ENCODE data around the gene LCT.

Gene LCT

GRCh38 chr2:135773917-135774316 is 63.1 kb downstream of the LCT start:
- Histone ChIP-seq H3K27ac (ENCODE audit: low read depth, low read length) (no peak overlapping the region), H3F3A (ENCODE audit: insufficient read depth) (peaks cover 3% of the 10 kb centered on the region; the same call in 1 of the 2 replicates)
- TF ChIP-seq EZH2phosphoT487 (conservative IDR thresholded peaks at IDR 0.05; ENCODE audit: low read length) (no peak), CTCF (IDR thresholded peaks at IDR 0.05; ENCODE audit: insufficient read depth, low read length, poor library complexity, severe bottlenecking) (no peak)

GRCh38 chr2:135773319-135773718 is 63.7 kb downstream of the LCT start:
- Histone ChIP-seq H3K27me3 (ENCODE audit: low read length) (no peaks in the 10 kb centered on the region), H3K9ac (ENCODE audit: low read length) (no peak overlapping the region), H3K9me2 (replicated peaks; ENCODE audit: insufficient read depth, low read length) (no peaks in the 10 kb centered on the region), H2AFZ (ENCODE audit: low read depth, low read length, severe bottlenecking) (no peak overlapping the region), H3K4me3 (ENCODE audit: insufficient read depth, low read length, poor library complexity, severe bottlenecking) (no peak overlapping the region), H4K20me1 (ENCODE audit: low read depth, low read length) (no peaks in the 10 kb centered on the region), H3K27ac (ENCODE audit: low read depth, low read length) (no peak overlapping the region), H3K36me3 (ENCODE audit: low read length) (peaks cover 50% of the 10 kb centered on the region), H3K4me2 (ENCODE audit: low read depth, low read length, poor library complexity, severe bottlenecking) (no peak overlapping the region), H3F3A (ENCODE audit: insufficient read depth) (peaks cover 3% of the 10 kb centered on the region; the same call in 1 of the 2 replicates), H3K9me3 (ENCODE audit: insufficient read depth, low read length) (no peaks in the 10 kb centered on the region), H3K79me2 (ENCODE audit: insufficient read depth, low read length) (no peaks in the 10 kb centered on the region)
- TF ChIP-seq EZH2phosphoT487 (conservative IDR thresholded peaks at IDR 0.05; ENCODE audit: low read length) (no peak), CTCF (IDR thresholded peaks at IDR 0.05; ENCODE audit: insufficient read depth, low read length, poor library complexity, severe bottlenecking) (no peak)

More at GRCh38 chr2:135773917-135774316, 63.1 kb downstream of the LCT start:
- no peaks in the 10 kb centered on the region for H3K79me2 ChIP-seq (ENCODE audit: insufficient read depth, low read length)
- no peaks in the 10 kb centered on the region for H3K9me2 ChIP-seq (replicated peaks; ENCODE audit: insufficient read depth, low read length)
- H3K27me3 ChIP-seq (ENCODE audit: low read length), result no peaks in the 10 kb centered on the region
- H3K36me3 ChIP-seq (ENCODE audit: low read length), result peaks cover 55% of the 10 kb centered on the region
- no peak overlapping the region for H3K9ac ChIP-seq (ENCODE audit: low read length)
- no peaks in the 10 kb centered on the region for H4K20me1 ChIP-seq (ENCODE audit: low read depth, low read length)
- no peaks in the 10 kb centered on the region for H3K9me3 ChIP-seq (ENCODE audit: insufficient read depth, low read length)
- no peak overlapping the region for H2AFZ ChIP-seq (ENCODE audit: low read depth, low read length, severe bottlenecking)
- no peak overlapping the region for H3K4me3 ChIP-seq (ENCODE audit: insufficient read depth, low read length, poor library complexity, severe bottlenecking)
- no peak overlapping the region for H3K4me2 ChIP-seq (ENCODE audit: low read depth, low read length, poor library complexity, severe bottlenecking)

- Histone ChIP-seq H3K4me3 (ENCODE audit: insufficient read depth, low read length, poor library complexity, severe bottlenecking) (no peak overlapping the region), H3K27ac (ENCODE audit: low read depth, low read length) (no peak overlapping the region), H3F3A (ENCODE audit: insufficient read depth) (0 out of 2 replicates have a peak, but pooled peaks cover 1% of the 10 kb centered on the region), H3K79me2 (ENCODE audit: insufficient read depth, low read length) (0 out of 2 replicates have a peak, but pooled peaks cover 3% of the 10 kb centered on the region), H3K4me2 (ENCODE audit: low read depth, low read length, poor library complexity, severe bottlenecking) (no peak overlapping the region), H3K9me3 (ENCODE audit: insufficient read depth, low read length) (no peaks in the 10 kb centered on the region), H3K9me2 (replicated peaks; ENCODE audit: insufficient read depth, low read length) (no peaks in the 10 kb centered on the region), H2AFZ (ENCODE audit: low read depth, low read length, severe bottlenecking) (no peak overlapping the region), H4K20me1 (ENCODE audit: low read depth, low read length) (no peaks in the 10 kb centered on the region), H3K27me3 (ENCODE audit: low read length) (no peaks in the 10 kb centered on the region), H3K9ac (ENCODE audit: low read length) (no peak overlapping the region), H3K36me3 (ENCODE audit: low read length) (peaks cover 48% of the 10 kb centered on the region)
- TF ChIP-seq CTCF (IDR thresholded peaks at IDR 0.05; ENCODE audit: insufficient read depth, low read length, poor library complexity, severe bottlenecking) (no peak), EZH2phosphoT487 (conservative IDR thresholded peaks at IDR 0.05; ENCODE audit: low read length) (no peak)
These were observed 68.1 kb downstream of the LCT start for GRCh38 chr2:135768863-135769262.

All from SU-DHL-6 (cell line).